ENCODE results near the gene ALLC.

- no peak for TF ChIP-seq CTCF (IDR thresholded peaks at IDR 0.05; ENCODE audit: insufficient read depth, low read length, poor library complexity, severe bottlenecking)
- TF ChIP-seq EZH2phosphoT487 (conservative IDR thresholded peaks at IDR 0.05; ENCODE audit: low read length): no peak
Observed at GRCh38 chr2:3613524-3613905, 44.5 kb upstream of the ALLC start.
